ENCODE measurements around the gene KRT37. TPM values are rescaled to one million over a fixed set of nuclear protein-coding genes. Genes with fewer than 3 reads are reported as not detected.
"Not testable (repeated sequence)": the region's sequence is repeated elsewhere in the genome, so short reads cannot be mapped to it uniquely, and the experiment has no call there.

Gene KRT37
- total and polyA plus RNA-seq, 5 donors from 2014 or later: not detected

- Mint-ChIP-seq H3K27ac (no peak overlapping the region), H3K36me3 (no peaks in the 10 kb centered on the region), H3K9me3 (peaks cover 0 to 17% (median 4%) of the 10 kb centered on the region in 7 donors), H3K27me3 (peaks cover 37% of the 10 kb centered on the region), H3K4me1 (no peaks in the 10 kb centered on the region), H3K4me3 (no peak overlapping the region)
- H3K9me3 ChIP-seq (ENCODE audit: control insufficient read depth in 2 of 2, low read length in 2 of 2): peaks cover 13 to 16% of the 10 kb centered on the region in 2 experiments
- DNase-seq (no peak), ATAC-seq (ENCODE audit: low read depth in 2 of 2) (no peak)
- H3K4me1 ChIP-seq (ENCODE audit: control insufficient read depth, insufficient read depth, low read length, poor library complexity, severe bottlenecking): no peaks in the 10 kb centered on the region
- H3K36me3 ChIP-seq (ENCODE audit: control insufficient read depth, insufficient read depth, low read length): no peaks in the 10 kb centered on the region
- H3K27ac ChIP-seq (ENCODE audit: insufficient read depth, low read length, poor library complexity, severe bottlenecking): no peak overlapping the region
- no peak overlapping the region for H3K4me3 ChIP-seq (ENCODE audit: low read depth, low read length)
- peaks cover 8% of the 10 kb centered on the region for H3K27me3 ChIP-seq (ENCODE audit: control insufficient read depth, insufficient read depth, low read length)
Measured at GRCh38 chr17:41383690-41384089, 40.7 kb downstream of the KRT37 start.

- DNase-seq (no peak), ATAC-seq (ENCODE audit: low read depth in 2 of 2) (no peak)
- no peak overlapping the region for H3K4me3 ChIP-seq (ENCODE audit: low read depth, low read length)
- H3K9me3 ChIP-seq (ENCODE audit: control insufficient read depth in 2 of 2, low read length in 2 of 2): peaks cover 11 to 12% of the 10 kb centered on the region in 2 experiments
- peaks cover 0 to 11% (median 6%) of the 10 kb centered on the region in 7 donors for H3K9me3 Mint-ChIP-seq
- no peaks in the 10 kb centered on the region for H3K36me3 Mint-ChIP-seq
- H3K4me3 Mint-ChIP-seq: no peak overlapping the region
- H3K27ac ChIP-seq (ENCODE audit: insufficient read depth, low read length, poor library complexity, severe bottlenecking): no peak overlapping the region
- H3K27ac Mint-ChIP-seq: no peak overlapping the region
- H3K4me1 ChIP-seq (ENCODE audit: control insufficient read depth, insufficient read depth, low read length, poor library complexity, severe bottlenecking): no peaks in the 10 kb centered on the region
- peaks cover 0 to 2% (median 0%) of the 10 kb centered on the region in 4 donors for H3K4me1 Mint-ChIP-seq
- H3K27me3 ChIP-seq (ENCODE audit: control insufficient read depth, insufficient read depth, low read length): peaks cover 5% of the 10 kb centered on the region
- peaks cover 24% of the 10 kb centered on the region for H3K27me3 Mint-ChIP-seq
- no peaks in the 10 kb centered on the region for H3K36me3 ChIP-seq (ENCODE audit: control insufficient read depth, insufficient read depth, low read length)
Measured at GRCh38 chr17:41382394-41382793, 42.0 kb downstream of the KRT37 start.

- not testable (repeated sequence) for H3K27ac Mint-ChIP-seq; H3K4me3 ChIP-seq (ENCODE audit: low read depth, low read length); H3K36me3 ChIP-seq (ENCODE audit: control insufficient read depth, insufficient read depth, low read length); H3K27me3 ChIP-seq (ENCODE audit: control insufficient read depth, insufficient read depth, low read length); H3K36me3 Mint-ChIP-seq; H3K4me3 Mint-ChIP-seq; ATAC-seq (ENCODE audit: low read depth in 2 of 2); DNase-seq; H3K9me3 Mint-ChIP-seq; H3K4me1 Mint-ChIP-seq; H3K4me1 ChIP-seq (ENCODE audit: control insufficient read depth, insufficient read depth, low read length, poor library complexity, severe bottlenecking); H3K27ac ChIP-seq (ENCODE audit: insufficient read depth, low read length, poor library complexity, severe bottlenecking)
- H3K9me3 ChIP-seq (ENCODE audit: control insufficient read depth in 2 of 2, low read length in 2 of 2): peaks cover 9 to 10% of the 10 kb centered on the region in 2 experiments
- H3K27me3 Mint-ChIP-seq: peaks cover 21% of the 10 kb centered on the region
Measured at GRCh38 chr17:41381943-41382342, 42.4 kb downstream of the KRT37 start, which contains the start of gene KRT34. KRT34 (minus strand) TSS chr17:41382306; CDS start chr17:41382246, 60 bp downstream.

- H3K9me3 Mint-ChIP-seq; H3K27ac ChIP-seq (ENCODE audit: insufficient read depth, low read length, poor library complexity, severe bottlenecking); DNase-seq; ATAC-seq (ENCODE audit: low read depth in 2 of 2); H3K4me3 Mint-ChIP-seq; H3K36me3 Mint-ChIP-seq; H3K4me3 ChIP-seq (ENCODE audit: low read depth, low read length); H3K4me1 Mint-ChIP-seq; H3K27me3 ChIP-seq (ENCODE audit: control insufficient read depth, insufficient read depth, low read length); H3K4me1 ChIP-seq (ENCODE audit: control insufficient read depth, insufficient read depth, low read length, poor library complexity, severe bottlenecking); H3K9me3 ChIP-seq (ENCODE audit: control insufficient read depth in 2 of 2, low read length in 2 of 2); H3K36me3 ChIP-seq (ENCODE audit: control insufficient read depth, insufficient read depth, low read length): not testable (repeated sequence)
- H3K27me3 Mint-ChIP-seq: peaks cover 20% of the 10 kb centered on the region
- peak overlapping the region in 1 of 3 donors; percentile 22 for H3K27ac Mint-ChIP-seq
Measured at GRCh38 chr17:41380091-41380490, 44.3 kb downstream of the KRT37 start.

- Histone ChIP-seq H3K9me3 (ENCODE audit: control insufficient read depth in 2 of 2, low read length in 2 of 2) (no peaks in the 10 kb centered on the region), H3K4me3 (ENCODE audit: low read depth, low read length) (no peak overlapping the region), H3K36me3 (ENCODE audit: control insufficient read depth, insufficient read depth, low read length) (no peaks in the 10 kb centered on the region), H3K4me1 (ENCODE audit: control insufficient read depth, insufficient read depth, low read length, poor library complexity, severe bottlenecking) (no peaks in the 10 kb centered on the region), H3K27me3 (ENCODE audit: control insufficient read depth, insufficient read depth, low read length) (peaks cover 2% of the 10 kb centered on the region), H3K27ac (ENCODE audit: insufficient read depth, low read length, poor library complexity, severe bottlenecking) (no peak overlapping the region)
- Mint-ChIP-seq H3K4me3 (no peak overlapping the region), H3K9me3 (peaks cover 0 to 6% (median 0%) of the 10 kb centered on the region in 7 donors), H3K4me1 (peaks cover 0 to 2% (median 0%) of the 10 kb centered on the region in 4 donors), H3K27me3 (peaks cover 10% of the 10 kb centered on the region), H3K36me3 (no peaks in the 10 kb centered on the region), H3K27ac (peak overlapping the region in 1 of 3 donors; percentile 24)
- DNase-seq (no peak), ATAC-seq (ENCODE audit: low read depth in 2 of 2) (no peak)
Measured at GRCh38 chr17:41377546-41377945, 46.8 kb downstream of the KRT37 start.

Other genes with a start within 250 kb of the KRT37 start
- not detected for gene KRTAP4-2, start 246.4 kb downstream of the KRT37 start, total RNA-seq
- gene KRTAP4-2, start 246.4 kb downstream of the KRT37 start, polyA plus RNA-seq: not detected
- not detected for gene KRTAP4-1, start 239.7 kb downstream of the KRT37 start, total RNA-seq
- not detected for gene KRTAP4-1, start 239.7 kb downstream of the KRT37 start, polyA plus RNA-seq
- gene KRTAP9-1, start 234.7 kb downstream of the KRT37 start, total RNA-seq: not detected
- gene KRTAP9-1, start 234.7 kb downstream of the KRT37 start, polyA plus RNA-seq: not detected
- gene KRTAP9-2, start 197.9 kb downstream of the KRT37 start, total RNA-seq: not detected
- gene KRTAP9-2, start 197.9 kb downstream of the KRT37 start, polyA plus RNA-seq: not detected
- gene KRTAP9-3, start 192.1 kb downstream of the KRT37 start, total RNA-seq: not detected
- gene KRTAP9-3, start 192.1 kb downstream of the KRT37 start, polyA plus RNA-seq: not detected
- gene KRTAP9-8, start 186.6 kb downstream of the KRT37 start, total RNA-seq: not detected
- not detected for gene KRTAP9-8, start 186.6 kb downstream of the KRT37 start, polyA plus RNA-seq
- not detected for gene KRTAP9-4, start 174.9 kb downstream of the KRT37 start, total RNA-seq
- not detected for gene KRTAP9-4, start 174.9 kb downstream of the KRT37 start, polyA plus RNA-seq
- not detected for gene KRTAP9-9, start 169.2 kb downstream of the KRT37 start, total RNA-seq
- gene KRTAP9-9, start 169.2 kb downstream of the KRT37 start, polyA plus RNA-seq: not detected
- not detected for gene KRTAP9-6, start 159.2 kb downstream of the KRT37 start, total RNA-seq
- not detected for gene KRTAP9-6, start 159.2 kb downstream of the KRT37 start, polyA plus RNA-seq
- not detected for gene KRTAP9-7, start 148.9 kb downstream of the KRT37 start, total RNA-seq
- not detected for gene KRTAP9-7, start 148.9 kb downstream of the KRT37 start, polyA plus RNA-seq
- gene KRTAP29-1, start 121.7 kb downstream of the KRT37 start, total RNA-seq: not detected
- under 1 TPM in 1 of 4 donors, not detected in 3; 0.63 TPM for gene KRTAP29-1, start 121.7 kb downstream of the KRT37 start, polyA plus RNA-seq
- 0.42 TPM for gene KRTAP16-1, start 115.3 kb downstream of the KRT37 start, total RNA-seq
- under 1 TPM in 1 of 4 donors, not detected in 3; 0.17 TPM for gene KRTAP16-1, start 115.3 kb downstream of the KRT37 start, polyA plus RNA-seq
- gene KRTAP17-1, start 108.9 kb downstream of the KRT37 start, total RNA-seq: not detected
- gene KRTAP17-1, start 108.9 kb downstream of the KRT37 start, polyA plus RNA-seq: not detected
- not detected for gene KRT33A, start 73.8 kb downstream of the KRT37 start, total RNA-seq
- not detected for gene KRT33A, start 73.8 kb downstream of the KRT37 start, polyA plus RNA-seq
- gene KRT33B, start 54.8 kb downstream of the KRT37 start, total RNA-seq: not detected
- gene KRT33B, start 54.8 kb downstream of the KRT37 start, polyA plus RNA-seq: not detected
- gene KRT34, start 42.3 kb downstream of the KRT37 start, total RNA-seq: not detected
- not detected for gene KRT34, start 42.3 kb downstream of the KRT37 start, polyA plus RNA-seq
- gene KRT31, start 27.0 kb downstream of the KRT37 start, total RNA-seq: not detected
- not detected for gene KRT31, start 27.0 kb downstream of the KRT37 start, polyA plus RNA-seq
- gene KRT38, start 16.4 kb upstream of the KRT37 start, total RNA-seq: not detected
- not detected for gene KRT38, start 16.4 kb upstream of the KRT37 start, polyA plus RNA-seq
- not detected for gene KRT32, start 42.8 kb upstream of the KRT37 start, total RNA-seq
- gene KRT32, start 42.8 kb upstream of the KRT37 start, polyA plus RNA-seq: not detected
- gene KRT35, start 56.6 kb upstream of the KRT37 start, total RNA-seq: not detected
- not detected for gene KRT35, start 56.6 kb upstream of the KRT37 start, polyA plus RNA-seq
- not detected for gene KRT36, start 65.3 kb upstream of the KRT37 start, total RNA-seq
- gene KRT36, start 65.3 kb upstream of the KRT37 start, polyA plus RNA-seq: not detected
- gene KRT13, start 81.0 kb upstream of the KRT37 start, total RNA-seq: not detected
- not detected for gene KRT13, start 81.0 kb upstream of the KRT37 start, polyA plus RNA-seq
- gene KRT15, start 94.3 kb upstream of the KRT37 start, total RNA-seq: not detected
- not detected for gene KRT15, start 94.3 kb upstream of the KRT37 start, polyA plus RNA-seq
- not detected for gene KRT19, start 103.7 kb upstream of the KRT37 start, total RNA-seq
- gene KRT19, start 103.7 kb upstream of the KRT37 start, polyA plus RNA-seq: not detected
- not detected for gene KRT9, start 147.5 kb upstream of the KRT37 start, total RNA-seq
- gene KRT9, start 147.5 kb upstream of the KRT37 start, polyA plus RNA-seq: not detected
- gene KRT14, start 162.3 kb upstream of the KRT37 start, total RNA-seq: not detected
- gene KRT14, start 162.3 kb upstream of the KRT37 start, polyA plus RNA-seq: not detected
- not detected for gene KRT16, start 188.2 kb upstream of the KRT37 start, total RNA-seq
- gene KRT16, start 188.2 kb upstream of the KRT37 start, polyA plus RNA-seq: not detected
- not detected for gene KRT17, start 200.0 kb upstream of the KRT37 start, total RNA-seq
- not detected for gene KRT17, start 200.0 kb upstream of the KRT37 start, polyA plus RNA-seq